DMS153 treated with DMSO at 0.1 percent for 48 hours (cell line): ENCODE data around the gene RAB44.
"Not testable (repeated sequence)": the region's sequence is repeated elsewhere in the genome, so short reads cannot be mapped to it uniquely, and the experiment has no call there.

Source experiments
- DNase-seq: peaks from one replicate; lab custom pipeline; 2025; ENCODE audit not compliant: unreplicated experiment; lab: John Stamatoyannopoulos, UW

The RAB44 gene

DNA sequence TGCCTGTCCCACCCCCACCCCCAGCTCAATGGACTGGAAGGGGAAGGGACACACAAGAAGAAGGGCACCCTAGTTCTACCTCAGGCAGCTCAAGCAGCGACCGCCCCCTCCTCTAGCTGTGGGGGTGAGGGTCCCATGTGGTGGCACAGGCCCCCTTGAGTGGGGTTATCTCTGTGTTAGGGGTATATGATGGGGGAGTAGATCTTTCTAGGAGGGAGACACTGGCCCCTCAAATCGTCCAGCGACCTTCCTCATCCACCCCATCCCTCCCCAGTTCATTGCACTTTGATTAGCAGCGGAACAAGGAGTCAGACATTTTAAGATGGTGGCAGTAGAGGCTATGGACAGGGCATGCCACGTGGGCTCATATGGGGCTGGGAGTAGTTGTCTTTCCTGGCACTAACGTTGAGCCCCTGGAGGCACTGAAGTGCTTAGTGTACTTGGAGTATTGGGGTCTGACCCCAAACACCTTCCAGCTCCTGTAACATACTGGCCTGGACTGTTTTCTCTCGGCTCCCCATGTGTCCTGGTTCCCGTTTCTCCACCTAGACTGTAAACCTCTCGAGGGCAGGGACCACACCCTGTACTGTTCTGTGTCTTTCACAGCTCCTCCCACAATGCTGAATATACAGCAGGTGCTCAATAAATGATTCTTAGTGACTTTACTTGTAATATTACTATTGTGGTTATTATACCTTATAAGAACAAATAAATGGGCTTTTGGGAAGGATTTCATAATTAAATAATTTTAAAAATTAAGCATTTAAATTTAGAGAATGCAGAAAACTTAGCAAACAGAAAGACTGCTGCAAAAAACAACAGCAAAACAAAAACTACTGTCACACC is 10.7 kb upstream of the RAB44 start:
- DNase-seq = no peak

DNA sequence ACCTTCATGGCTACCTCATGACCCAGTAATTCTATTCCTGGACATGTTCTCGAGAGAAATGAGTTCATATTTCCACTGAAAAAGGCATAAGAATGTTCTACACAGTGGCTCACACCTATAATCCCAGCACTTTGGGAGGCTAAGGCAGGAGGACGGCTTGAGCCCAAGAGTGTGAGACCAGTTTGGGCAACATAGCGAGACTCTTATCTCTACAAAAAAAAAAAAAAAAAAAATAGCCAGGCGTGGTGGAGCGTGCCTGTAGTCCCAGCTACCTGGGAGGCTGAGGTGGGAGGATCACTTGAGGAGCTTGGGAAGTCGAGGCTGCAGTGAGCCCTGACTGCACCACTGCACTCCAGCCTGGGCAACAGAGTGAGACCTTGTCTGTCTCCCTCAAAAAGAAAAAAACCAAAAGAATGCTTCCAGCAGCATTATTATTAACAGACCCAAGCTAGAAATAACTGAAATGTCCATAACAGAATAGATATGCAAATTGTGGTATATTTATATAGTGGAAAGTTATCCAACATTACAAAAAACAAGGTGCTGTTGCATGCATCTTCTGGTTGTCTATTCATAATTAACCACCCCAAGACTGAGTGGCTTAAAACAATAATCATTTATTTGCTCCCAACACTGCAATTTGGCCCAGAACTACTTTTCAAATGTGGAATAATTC is 9.4 kb upstream of the RAB44 start:
- no peak for DNase-seq

DNA sequence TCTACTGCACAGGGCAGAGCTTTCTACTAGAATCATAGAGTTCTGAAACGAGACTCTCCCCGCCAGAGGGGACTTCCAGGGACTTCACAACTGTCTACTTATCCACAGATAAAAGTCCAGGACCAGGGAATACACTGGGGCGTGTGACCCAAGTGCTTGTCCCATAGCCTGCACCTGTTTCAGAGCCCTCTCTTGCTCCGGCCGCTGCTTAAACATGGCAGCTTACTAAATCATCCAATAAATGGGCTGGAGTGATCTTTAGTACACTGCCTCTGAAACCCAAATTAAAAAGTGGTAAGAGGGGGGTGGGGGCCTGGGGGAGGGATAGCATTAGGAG is 8.9 kb upstream of the RAB44 start:
- no peak for DNase-seq

DNA sequence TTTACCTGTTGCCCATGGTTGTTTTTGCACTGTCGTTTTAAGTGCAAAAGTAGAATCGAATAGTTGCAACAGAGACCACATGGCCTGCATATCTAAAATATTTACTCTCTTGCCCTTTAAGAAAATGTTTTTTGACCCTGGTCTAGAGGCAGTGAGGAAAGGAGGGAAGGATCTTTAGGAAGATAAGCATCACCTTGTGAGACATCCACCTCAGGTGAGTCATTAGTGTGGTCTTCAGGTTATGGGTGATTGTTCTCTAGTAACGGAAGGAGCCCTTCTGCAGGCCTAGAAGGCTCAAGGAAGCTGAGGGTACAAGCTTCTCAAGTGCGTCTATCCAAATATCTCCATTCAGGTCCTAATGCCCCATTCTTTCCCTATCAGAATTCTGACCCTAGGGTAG is 6.6 kb upstream of the RAB44 start:
- no peak for DNase-seq

DNA sequence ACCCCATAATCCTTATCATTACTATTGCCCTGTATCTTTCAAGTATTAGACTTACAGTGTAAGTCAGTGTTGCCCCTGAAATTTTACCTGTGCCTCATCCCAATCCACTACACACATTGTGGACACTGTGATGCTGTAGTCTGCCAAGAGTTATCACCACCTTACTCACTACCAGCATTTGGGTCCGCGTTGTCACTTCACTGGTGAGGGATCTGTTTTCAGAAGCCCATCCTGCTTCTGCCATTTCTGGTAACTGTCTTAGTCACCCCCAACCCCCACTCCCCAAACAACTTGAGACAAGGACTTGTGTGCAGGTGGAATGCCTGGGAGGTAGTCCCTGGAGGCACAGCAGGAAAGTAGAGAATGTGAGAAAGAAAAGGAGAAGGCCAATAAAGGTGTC is 6.0 kb upstream of the RAB44 start:
- no peak for DNase-seq

DNA sequence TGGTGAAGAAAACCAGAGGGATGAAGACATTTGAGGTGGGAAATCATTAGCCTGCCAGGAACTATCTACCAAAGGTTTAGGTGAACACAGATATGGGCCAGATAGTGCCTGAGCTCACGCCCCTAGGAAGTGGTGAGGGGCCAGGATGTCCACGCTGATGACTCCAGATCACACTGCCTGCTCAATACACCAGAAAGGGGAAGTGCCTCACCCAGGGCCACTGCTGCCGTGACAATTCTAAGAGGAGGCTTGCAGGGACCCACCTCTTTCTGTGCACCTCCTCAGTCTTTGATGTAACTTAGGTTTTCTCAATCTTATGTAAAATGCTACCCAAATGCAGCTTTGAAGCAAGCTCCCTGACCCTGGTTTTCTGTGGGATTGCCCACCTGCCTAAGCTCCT is 5.4 kb upstream of the RAB44 start:
- no peak for DNase-seq

DNA sequence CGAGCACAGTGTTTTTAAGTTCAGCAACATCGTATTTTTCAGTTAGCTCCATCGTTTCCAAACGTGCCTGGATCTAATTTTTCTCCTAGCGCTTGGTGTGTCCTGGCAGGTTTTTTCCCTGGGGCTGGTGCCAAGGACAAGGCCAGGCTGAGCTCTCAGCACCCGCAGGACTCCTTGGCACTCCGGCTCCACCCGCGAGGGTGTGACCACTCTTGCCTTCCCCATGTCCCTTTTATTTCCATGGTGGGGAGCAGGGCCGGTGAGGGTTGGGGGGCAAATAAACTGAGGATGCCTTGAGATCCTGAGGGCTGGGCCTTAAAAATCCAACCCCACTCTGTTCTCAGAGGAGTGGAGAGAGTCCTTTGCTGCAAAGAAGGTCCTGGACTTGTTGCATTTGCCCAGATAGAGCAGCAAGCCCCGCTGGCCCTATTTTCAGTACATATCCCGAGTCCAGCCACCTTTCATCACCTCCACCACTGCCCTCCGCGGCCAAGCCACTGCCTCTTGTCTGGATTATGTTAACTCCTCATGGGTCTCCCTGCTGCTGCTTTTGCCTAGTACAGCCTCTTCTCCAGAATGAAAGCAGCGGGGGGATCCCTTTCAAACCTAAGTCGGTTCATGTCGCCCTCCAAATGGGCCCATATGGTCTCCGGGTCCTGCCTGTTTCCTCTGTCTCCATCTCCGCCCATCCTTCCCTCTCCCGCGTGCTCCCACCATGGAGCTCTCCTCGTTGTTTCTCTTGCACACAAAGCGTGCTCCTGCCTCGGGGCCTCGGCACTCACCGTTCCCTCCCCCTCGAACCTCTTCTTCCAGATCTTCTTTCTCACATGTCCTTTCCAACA is 4.5 kb upstream of the RAB44 start:
- no peak for DNase-seq

DNA sequence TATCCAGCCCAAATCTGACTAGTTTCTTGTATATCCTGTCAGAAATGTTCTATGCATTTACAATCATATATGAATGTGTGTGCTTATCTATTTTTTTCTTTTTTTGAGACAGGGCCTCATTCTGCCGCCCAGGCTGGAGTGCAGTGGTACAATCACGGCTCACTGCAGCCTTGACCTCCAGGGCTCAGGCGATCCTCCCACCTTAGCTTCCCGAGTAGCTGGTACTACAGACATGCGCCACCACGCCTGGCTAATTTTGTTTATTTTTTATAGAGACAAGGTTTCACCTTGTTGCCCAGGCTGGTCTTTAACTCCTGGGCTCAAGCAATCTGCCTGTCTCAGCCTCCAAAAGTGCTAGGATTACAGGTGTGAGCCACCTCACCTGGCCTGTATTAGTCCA is 3.0 kb upstream of the RAB44 start:
- DNase-seq = no peak

DNA sequence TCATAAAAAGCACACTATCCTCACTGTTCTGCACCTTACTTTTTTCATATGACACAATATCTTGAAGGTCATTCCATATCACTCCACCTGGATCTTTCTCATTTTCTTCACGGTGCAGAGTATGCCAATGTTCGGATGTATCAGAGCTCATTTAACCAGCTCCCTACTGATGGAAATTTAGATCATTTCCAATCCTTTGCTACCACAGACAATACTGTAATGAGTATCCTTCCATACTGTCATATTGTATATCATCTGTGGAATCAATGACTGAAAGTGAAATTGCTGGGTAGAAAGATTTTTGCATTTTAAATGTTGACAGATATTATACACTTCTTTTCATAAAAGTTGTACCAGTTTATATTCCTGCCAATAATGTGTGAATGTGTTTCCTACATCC is 2.2 kb upstream of the RAB44 start:
- no peak for DNase-seq

DNA sequence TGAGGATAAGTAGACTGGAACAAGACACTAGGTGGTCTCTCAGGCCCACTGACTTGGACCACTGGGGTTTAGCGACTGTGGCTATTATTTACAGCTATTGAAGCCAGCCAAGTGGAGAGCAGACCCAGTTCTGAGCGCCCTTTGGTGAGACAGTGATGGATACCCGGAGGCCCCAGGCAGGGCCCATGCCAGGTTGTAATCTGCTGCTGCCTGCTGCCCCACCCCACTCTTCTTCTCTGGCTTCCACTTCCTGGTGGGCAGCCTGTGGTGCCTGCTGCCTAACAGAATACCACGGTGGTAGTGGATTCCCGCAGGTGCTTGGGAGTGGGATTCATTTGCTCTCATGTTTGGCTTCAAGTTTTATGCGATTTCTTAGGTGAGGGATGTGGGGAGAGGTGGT is 570 bp downstream of the RAB44 start:
- DNase-seq = no peak

DNA sequence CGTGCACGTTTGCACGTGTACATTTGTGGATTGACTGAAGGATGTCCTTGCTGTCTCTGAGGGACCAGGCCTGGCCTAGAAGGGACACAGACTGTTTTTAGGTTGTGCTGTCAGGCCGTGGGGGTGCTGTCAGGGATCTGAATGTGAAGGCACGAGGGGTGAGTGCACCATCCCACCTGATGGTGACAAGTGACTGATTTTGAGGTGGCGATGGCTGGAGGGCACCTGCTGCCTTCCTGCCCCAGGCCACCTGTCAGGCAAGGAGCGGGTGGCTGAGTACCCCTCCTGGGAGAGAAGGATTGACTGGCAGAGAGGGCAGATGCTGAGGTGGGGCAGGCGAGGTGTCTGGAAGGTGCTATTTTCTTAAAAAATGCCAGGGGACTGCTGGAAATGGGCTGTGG is 1.2 kb downstream of the RAB44 start:
- no peak for DNase-seq

DNA sequence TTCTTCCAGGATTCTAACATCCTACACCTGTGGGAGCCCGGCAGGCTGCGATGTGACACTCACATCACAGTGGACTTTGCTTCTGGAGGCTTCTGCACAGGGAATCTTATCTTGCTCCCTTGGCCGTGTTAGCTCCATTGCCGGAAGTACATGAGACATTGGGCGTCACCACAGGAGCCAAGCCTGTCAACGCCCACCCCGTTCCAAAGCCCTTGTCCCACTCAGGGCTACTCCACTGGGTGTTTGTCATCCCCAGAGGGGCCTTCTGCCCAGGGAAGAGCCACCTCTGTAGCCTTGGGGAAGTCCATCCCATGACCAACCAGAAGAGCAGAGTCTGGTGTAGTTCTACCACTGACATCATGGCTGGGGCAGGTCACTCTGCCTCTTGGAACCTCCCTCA is 1.7 kb downstream of the RAB44 start:
- DNase-seq = no peak

DNA sequence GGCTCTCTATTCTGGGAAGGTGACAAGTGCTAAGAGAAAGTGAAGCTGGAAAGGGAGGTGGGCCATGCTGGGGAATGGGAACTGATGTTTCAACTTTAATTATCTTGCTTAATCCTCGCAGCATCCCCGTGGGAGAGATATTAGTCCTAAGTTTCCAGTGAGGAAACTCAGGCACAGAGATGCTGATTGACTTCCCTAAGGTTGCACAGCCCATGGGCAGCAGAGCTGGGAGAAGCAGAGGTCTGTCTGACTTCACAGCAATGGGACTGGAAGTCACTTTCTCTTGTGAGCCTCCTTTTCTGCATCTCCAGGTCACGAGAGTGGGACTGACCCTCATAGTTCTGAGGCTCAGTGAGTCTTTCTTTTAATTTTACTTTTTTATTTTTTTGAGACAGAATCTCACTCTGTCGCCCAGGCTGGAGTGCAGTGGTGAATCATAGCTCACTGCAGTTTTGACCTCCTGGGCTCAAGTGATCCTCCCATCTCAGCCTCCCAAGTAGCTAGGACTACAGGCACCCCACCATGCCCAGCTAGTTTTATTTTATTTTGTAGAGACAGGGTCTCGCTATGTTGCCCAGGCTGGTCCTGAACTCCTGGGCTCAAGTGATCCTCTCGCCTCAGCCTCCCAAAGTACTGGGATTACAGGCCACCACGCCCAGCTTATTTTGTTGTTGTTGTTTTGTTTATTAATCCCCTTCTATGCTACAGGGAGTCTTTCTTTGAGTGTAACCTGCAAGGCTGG is 2.6 kb downstream of the RAB44 start:
- DNase-seq = no peak

DNA sequence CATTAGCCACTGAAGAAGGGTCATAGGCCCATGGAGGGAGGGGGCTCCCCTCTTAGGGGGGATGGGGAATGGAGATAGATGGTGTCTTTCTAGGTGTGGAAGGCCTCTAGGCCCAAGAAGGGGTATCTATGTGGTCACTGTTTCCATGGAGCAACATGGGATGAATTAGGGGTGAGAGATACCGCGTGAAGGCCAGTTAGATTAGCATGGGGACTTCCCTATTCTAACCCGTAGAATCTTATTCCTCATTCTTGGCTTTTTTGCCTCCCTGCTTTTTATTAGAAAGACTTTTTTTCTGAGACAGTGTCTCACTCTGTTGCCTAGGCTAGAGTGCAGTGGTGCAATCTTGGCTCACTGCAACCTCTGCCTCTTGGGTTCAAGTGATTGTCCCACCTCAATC is 3.2 kb downstream of the RAB44 start:
- no peak for DNase-seq

DNA sequence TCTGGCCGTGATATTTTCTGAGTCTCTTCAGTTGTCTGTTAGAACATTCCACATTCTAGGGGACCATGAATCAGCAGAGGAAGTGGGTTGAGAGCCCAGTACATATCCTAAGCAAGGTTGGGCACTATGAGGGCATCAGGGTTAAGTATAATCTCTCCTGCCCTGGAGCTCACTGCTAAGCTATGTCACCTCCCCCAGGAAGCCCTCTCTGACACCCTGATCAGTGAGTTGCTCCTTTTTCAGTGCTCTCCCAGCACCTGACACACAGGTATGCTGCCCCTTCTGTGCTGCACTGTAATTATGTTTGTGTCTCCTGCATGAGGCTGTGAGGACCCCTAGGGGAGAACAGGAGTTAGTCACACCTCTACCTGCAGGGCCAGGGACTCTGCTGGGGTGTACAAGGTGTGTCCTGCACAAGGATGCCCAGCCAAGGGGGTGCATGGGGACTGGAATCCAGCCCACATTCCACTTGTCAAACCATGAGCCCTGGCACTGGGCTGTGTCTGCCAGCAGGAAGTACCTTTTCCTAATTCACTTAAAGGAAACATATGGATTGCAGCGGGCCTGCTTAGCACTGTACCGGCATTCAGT is 3.9 kb downstream of the RAB44 start:
- DNase-seq = no peak

DNA sequence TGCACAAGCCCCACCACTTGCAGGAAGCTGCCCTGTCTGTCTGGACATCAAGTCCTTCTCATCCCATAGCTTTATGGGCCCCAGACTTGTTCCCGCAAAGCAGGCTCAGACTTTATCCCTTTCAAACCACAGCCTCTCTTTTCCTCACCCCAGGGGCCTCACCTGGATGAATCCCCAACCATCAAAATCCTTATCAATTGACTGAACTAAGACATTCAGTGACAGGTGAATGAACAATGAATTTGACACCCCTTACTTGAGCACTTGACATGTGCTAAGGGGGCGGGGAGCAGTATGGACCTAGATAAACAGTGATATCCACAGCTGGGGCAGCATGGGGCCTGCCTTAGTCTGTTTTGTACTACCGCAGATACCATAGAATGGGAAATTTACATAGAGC is 5.0 kb downstream of the RAB44 start:
- DNase-seq = no peak

DNA sequence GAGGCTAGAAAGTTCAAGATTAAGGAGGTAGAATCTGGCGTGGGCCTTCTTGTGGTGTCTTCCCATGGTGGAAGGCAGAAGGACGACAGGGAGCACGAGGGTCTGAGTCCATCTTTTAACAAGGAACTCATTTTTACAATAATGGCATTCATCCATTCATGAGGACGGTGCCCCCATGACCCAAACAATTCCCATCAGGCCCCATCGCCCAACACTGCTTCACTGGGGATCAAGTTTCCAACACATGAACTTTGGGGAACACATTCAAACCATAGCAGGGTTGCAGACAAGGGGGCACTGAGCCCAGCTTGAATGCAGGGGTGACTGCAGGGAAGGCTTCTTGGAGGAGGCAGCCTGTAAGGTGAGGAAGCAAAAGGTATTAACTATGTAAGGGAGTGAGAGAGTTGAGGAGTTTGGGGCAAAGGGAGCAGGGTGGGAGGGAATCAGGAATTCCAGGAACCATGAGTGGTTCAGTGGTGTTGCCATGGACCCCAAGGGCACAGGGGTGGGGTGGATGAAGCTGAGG is 5.5 kb downstream of the RAB44 start:
- no peak for DNase-seq

DNA sequence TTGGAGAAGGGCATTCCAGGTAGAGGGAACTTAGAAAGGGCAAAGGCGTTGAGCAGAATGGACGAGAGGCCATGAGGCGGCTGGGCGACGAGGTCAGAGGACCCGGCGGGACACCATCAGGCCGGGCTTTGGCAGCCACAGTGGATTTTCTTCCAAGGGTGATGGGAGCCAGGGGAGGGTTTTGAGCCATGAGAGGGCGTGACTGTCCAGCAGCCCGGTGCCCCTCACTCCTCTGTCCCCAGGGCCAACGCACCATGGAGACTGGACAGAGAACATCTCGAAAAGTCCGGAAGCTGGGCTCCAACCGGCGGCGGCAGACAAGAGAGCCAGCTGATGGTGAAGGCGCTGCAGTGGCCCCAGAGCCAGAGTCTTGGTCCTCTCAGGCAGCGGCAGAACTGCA is 6.4 kb downstream of the RAB44 start:
- DNase-seq = no peak

DNA sequence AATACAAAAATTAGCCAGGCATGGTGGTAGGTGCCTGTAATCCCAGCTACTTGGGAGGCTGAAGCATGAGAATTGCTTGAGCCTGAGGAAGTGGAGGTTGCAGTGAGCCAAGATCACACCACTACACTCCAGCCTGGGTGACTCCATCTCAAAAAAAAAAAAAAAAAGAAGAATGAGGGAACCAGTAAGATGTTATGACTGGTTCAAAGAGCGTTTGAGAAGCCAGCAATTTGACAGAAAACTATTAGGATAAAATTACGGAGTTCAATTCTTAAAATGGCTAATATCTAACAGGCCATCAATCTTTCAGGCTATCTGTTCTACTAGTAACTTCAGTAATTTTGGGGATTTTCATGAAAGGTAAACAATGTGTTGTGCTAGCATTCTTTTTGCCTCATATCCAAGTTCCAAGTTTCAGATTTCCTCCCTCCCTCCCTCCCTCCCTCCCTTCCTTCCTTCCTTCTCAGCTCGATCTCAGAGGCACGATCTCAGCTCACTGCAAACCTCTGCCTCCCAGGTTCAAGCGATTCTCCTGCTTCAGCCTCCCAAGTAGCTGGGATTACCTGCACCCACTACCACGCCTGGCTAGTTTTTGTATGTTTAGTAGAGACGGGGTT is 7.4 kb downstream of the RAB44 start:
- not testable (repeated sequence) for DNase-seq

DNA sequence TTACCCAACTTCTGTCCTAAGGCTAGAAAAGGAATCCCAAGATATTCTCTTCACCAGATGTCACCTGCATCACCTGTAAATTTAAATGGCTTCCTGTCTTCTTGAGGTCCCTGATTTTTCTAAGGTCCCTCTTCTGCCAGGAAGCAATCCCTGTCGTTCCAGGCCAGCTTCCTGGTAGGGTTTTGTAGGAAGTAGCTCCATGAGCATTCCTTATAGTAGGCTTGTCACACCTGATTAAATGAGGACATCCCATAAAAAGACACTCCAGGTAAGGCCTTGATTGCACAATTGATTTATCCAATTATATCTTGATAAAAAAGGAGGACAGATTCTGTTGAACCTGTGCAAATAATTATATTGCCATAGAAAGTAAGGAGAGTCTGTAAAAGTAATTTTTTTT is 8.7 kb downstream of the RAB44 start:
- no peak for DNase-seq
